HG03108 (cell line): ENCODE data around the gene ZNF235.
"Not testable (repeated sequence)": the region's sequence is repeated elsewhere in the genome, so short reads cannot be mapped to it uniquely, and the experiment has no call there.

Experiments
- ATAC-seq: cut with Tn5 transposase; IDR thresholded peaks from one replicate; pipeline ENCODE4 v1.9.1; 2021; ENCODE audit warnings: moderate library complexity; ENCODE audit not compliant: unreplicated experiment

The ZNF235 gene

DNA sequence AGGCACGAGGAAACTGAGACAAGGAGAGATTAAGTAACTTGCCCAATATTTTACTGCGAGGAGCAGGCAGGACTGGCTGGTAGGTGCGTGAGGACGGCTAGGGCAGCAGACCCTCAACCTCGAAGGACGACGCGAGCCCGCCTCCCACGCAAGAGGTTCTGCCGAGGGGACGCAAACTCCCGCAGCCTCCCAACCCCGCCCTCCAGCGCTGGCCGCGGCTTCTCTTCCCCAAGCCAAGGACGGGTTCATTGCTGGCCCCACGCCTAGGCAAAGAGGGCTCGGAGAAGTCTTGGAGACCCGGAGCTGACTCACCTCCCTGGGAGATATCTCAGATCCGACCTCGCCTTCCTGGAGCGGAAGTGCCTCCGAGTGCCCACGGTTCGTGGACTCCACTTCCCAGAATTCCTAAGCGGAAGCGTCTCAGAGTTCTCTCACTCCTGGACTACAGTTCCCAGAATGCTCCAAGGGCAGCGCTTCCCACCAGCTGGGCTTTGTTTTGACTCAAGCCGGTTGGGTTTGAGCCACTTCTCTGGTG, at the start of gene ZNF235:
TSS of gene ZNF235 (minus strand) at position 367 of the 535 bp plus-strand sequence. CDS start 1,621 bp downstream, outside the sequence.
- ATAC-seq, result peak; percentile 85

- ATAC-seq, result no peak
Measured at GRCh38 chr19:44346556-44346955, 41.7 kb upstream of the ZNF235 start.

GRCh38 chr19:44345959-44346358, 41.1 kb upstream of the ZNF235 start:
- no peak for ATAC-seq

GRCh38 chr19:44344255-44344654, 39.4 kb upstream of the ZNF235 start:
- ATAC-seq, result no peak

GRCh38 chr19:44341794-44342193, 37.0 kb upstream of the ZNF235 start:
- ATAC-seq, result no peak

DNA sequence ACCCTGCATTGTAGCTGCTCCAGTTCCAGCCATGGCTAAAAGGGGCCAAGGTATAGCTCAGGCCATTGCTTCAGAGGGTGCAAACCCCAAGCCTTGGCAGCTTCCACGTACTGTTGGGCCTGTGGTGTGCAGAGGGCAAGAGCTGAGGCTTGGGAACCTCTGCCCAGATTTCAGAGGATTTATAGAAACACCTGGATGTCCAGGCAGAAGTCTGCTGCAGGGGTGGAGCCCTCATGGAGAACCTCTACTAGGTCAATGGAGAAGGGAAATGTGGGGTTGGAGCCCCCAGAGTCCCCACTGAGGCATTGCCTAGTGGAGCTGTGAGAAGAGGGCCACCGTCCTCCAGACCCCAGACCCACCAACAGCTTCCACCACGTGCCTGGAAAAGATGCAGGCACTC, 29.8 kb upstream of the ZNF235 start:
- ATAC-seq, result not testable (repeated sequence)

DNA sequence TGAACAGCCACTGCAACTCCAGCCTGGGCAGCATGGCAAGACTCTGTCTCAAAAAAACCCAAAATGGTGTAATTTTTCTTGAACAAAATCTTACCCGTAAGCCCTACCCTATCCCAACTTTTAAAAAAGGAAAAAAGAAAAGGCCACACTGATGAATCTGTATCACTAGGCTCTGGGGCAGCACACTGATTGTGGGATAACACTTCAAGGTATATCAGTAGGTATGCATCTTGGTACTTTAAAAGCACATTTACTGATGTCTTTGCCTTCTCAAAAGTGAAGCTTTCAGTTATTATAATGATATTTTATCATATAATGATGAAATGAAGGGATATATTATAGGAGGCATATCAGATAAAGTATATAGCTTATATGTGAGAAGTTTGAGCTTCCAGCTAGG, 27.3 kb upstream of the ZNF235 start:
- no peak for ATAC-seq

DNA sequence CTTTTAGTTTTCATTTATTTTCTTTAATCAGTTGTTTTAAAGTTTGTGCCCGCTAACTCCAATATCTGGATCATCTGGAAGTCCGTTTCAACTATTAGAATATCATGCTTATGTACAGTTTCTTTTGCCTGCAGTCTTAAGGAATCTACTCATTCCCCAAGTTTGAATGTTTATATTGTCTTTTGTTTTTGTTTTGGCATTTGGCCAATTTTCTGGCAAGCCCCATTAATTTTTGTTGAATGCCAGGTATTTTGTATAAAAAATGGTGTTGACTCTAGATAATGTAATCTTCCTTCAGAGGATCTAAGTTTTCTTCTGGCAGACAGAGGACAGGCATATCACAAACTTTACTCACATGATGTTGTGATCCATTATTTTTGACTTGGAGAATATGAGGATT, 11.1 kb upstream of the ZNF235 start:
- ATAC-seq, result no peak

DNA sequence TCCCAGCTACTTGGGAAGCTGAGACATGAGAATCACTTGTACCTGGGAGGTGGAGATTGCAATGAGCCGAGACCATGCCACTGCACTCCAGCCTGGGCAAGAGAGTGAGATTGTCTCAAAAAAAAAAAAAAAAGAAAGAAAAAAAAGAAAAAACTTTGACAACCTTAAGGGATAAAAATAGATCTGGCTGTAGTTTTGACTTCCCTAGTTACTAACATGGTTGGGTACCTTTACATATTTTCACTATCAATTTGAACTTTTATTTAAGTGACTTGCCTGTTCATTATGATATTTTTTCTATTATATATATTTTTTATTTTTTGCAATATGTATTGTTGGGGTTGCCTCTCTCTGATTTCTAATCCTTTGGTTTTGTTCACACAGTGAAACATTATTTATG, 8.4 kb upstream of the ZNF235 start:
- ATAC-seq, result no peak

DNA sequence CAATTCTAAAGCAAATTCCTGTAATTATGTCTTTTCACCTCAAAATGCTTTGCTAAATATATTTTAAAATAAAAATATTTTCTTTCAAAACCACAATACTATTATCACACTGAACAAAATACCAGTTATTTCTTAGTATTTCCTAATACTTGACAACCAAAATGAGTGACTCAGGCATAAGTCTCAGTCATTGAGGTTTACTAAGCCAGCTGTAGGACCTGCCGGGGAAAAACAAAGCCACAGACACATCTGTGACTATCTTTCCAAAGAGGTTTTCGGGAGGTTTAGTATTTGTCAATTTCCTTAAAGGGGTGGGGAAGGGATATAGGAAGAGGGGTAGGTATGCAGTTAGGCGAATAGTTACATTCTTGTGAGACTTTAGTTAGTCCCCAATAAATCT, 3.2 kb upstream of the ZNF235 start:
- ATAC-seq, result no peak

DNA sequence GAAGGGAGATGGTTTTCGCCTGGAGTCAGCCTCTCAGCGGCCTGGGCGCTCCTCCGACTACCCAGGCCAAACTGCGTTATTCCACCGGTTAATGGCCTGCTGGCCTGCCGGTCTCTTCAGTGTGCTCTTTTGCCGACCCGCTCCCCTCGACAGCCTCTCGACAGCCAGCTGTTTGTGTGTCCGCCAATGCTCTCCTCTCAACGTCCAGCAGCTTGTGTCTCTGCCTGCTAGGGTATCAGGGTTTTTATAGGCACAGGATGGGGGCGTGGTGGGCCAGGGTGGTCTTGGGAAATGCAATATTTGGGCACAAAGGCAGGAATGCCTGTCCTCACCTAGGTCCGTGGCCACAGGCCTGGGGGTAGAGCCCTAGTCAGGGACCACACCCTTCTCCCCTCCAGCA, 1.5 kb upstream of the ZNF235 start:
- no peak for ATAC-seq

- ATAC-seq, result no peak
Measured at GRCh38 chr19:44305457-44305856, 632 bp upstream of the ZNF235 start.

- ATAC-seq, result no peak
Measured at GRCh38 chr19:44303976-44304568, 753 bp downstream of the ZNF235 start.

DNA sequence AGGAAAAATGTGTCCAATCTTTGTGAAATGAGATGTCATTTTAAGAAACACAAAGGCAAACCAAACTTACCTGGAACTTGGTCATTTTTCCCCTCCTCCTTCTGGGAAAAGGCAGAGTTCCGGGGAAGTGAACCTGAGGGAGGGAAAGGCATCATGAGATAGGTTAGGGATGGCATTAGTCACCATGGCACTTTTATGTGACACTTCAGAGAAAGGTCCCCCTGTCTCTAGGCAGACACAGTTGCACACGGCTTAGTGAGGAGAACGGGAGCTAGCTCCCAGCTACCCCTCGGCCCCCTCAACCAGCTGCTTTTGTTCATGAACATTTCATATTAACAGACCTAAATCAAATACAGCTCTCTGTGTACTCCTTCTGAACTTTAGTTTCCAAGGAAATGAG, 1.5 kb downstream of the ZNF235 start:
- ATAC-seq, result no peak

DNA sequence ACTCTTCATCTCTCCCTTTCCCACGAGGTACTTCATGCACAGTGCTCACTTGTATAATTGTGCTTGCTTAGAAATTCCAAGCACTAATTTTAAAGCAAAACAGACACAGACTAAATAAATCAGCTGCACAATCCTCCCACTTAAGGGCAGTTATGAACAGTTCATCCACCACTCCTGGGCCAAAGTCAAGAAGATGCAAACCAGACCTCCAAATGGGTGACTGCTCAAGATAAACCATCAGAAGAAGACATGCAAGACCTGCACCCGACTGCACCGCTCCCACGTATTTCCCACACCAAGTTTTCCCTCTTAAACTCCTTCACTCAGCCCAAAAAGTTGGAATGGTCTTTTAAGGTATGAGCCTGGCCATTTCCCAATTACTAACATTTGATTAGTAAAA, 19.9 kb downstream of the ZNF235 start:
- ATAC-seq, result no peak

DNA sequence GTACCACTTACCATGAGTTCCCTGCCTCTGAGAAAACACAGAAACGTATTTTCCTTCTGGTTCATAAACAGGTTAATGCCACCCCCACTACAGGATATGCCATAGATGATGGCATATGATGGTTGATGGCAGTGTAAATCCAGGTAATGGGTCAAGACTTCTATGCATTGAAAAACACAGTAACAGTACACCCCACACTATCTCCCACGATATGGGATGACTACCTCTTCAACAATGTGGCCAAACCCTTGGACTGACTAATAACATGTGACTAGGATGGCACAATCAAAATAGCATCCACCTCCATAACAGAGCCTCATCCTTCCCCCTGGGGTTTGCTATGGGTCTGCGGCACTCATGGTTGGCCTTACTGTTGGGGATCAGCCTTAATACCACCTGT, 22.0 kb downstream of the ZNF235 start:
- no peak for ATAC-seq

DNA sequence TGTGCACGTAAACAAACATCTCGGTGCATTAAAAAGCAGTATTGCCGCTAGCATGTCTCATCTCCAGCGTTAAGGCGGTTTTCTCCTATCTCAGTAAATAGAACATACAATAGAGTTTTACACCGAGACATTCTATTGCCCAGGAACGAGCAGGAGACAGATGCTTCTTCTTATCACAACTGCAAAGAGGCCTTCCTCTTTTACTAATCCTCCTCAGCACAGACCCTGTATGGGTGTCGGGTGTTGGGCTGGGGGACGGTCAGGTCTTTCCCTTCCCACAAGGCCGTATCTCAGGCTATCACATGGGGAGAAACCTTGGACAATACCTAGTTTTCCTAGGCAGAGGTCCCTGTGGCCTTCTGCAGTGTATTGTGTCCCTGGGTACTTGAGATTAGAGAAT, 23.9 kb downstream of the ZNF235 start:
- no peak for ATAC-seq

DNA sequence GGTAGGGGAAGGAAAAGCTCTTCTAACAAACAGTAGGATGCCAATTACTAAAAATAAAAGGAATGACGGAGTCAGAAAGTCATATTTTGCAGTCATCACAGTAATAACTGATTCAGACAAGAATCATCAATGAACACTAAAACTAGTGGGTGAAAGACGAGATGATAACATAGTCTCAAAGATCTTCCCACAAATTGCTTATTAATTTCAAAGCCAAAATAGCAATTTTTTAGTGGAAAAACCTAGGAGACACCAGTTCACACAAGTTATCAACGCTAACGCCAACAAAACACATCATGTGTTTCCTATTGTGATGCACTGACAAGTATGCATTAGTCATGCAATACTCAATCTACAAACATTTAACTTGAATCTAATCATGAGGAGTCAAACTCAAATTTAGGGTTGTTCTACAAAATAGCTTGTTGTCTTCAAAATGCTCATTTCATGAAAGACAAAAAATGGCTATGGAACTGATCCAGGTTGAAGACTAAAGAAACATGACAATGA, 26.6 kb downstream of the ZNF235 start:
- no peak for ATAC-seq

GRCh38 chr19:44277331-44277730, 27.5 kb downstream of the ZNF235 start:
- no peak for ATAC-seq

DNA sequence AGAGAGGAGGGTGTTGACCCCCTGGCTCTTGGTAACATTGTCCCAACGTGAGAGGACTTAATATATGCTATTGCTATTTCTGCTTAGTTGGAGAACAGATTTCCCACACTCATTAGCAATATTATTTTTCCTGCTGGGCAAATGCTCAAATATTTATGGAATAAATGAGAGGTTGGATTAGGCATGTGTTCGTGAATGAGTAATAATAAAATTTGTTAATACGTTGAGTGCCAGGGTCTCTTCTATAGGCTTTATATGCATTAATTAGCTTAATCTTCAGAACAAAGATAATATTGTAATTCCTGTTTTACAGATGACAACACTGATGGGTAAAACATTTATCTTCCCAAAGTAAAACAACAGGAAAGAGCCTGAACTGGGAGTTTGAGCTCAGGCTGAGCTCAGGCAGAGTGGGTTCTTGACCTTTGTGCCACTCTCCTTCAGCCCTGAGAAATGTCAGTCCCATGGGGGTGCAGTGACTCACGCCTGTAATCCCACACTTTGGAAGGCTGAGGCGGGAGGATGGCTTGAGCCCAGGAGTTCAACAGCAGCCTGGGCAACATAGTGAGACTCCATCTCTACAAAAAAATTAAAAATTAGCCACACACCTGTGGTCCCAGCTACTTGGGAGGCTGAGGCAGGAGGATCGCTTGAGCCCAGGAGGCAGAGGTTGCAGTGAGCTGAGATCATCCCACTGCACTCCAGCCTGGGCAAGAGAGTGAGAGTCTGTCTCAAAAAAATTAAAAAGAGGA, 44.0 kb downstream of the ZNF235 start:
- ATAC-seq, result no peak

- no peak for ATAC-seq
Measured at GRCh38 chr19:44260343-44260681, 44.5 kb downstream of the ZNF235 start.

GRCh38 chr19:44258835-44259413, 45.9 kb downstream of the ZNF235 start:
- no peak for ATAC-seq
